ENCODE measurements around the gene BRCA2. TPM values are rescaled to one million over a fixed set of nuclear protein-coding genes. Genes with fewer than 3 reads are reported as not detected.
A peak's percentile ranks its signal among the peaks of the same experiment; 100 is the strongest.

The BRCA2 gene, protein sequence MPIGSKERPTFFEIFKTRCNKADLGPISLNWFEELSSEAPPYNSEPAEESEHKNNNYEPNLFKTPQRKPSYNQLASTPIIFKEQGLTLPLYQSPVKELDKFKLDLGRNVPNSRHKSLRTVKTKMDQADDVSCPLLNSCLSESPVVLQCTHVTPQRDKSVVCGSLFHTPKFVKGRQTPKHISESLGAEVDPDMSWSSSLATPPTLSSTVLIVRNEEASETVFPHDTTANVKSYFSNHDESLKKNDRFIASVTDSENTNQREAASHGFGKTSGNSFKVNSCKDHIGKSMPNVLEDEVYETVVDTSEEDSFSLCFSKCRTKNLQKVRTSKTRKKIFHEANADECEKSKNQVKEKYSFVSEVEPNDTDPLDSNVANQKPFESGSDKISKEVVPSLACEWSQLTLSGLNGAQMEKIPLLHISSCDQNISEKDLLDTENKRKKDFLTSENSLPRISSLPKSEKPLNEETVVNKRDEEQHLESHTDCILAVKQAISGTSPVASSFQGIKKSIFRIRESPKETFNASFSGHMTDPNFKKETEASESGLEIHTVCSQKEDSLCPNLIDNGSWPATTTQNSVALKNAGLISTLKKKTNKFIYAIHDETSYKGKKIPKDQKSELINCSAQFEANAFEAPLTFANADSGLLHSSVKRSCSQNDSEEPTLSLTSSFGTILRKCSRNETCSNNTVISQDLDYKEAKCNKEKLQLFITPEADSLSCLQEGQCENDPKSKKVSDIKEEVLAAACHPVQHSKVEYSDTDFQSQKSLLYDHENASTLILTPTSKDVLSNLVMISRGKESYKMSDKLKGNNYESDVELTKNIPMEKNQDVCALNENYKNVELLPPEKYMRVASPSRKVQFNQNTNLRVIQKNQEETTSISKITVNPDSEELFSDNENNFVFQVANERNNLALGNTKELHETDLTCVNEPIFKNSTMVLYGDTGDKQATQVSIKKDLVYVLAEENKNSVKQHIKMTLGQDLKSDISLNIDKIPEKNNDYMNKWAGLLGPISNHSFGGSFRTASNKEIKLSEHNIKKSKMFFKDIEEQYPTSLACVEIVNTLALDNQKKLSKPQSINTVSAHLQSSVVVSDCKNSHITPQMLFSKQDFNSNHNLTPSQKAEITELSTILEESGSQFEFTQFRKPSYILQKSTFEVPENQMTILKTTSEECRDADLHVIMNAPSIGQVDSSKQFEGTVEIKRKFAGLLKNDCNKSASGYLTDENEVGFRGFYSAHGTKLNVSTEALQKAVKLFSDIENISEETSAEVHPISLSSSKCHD (N-terminal part only)
- polyA plus RNA-seq (ENCODE audit: insufficient read length in 3 of 3) = 1 to 10 TPM; 7.3 to 9.6 (median 8.6) TPM

DNA sequence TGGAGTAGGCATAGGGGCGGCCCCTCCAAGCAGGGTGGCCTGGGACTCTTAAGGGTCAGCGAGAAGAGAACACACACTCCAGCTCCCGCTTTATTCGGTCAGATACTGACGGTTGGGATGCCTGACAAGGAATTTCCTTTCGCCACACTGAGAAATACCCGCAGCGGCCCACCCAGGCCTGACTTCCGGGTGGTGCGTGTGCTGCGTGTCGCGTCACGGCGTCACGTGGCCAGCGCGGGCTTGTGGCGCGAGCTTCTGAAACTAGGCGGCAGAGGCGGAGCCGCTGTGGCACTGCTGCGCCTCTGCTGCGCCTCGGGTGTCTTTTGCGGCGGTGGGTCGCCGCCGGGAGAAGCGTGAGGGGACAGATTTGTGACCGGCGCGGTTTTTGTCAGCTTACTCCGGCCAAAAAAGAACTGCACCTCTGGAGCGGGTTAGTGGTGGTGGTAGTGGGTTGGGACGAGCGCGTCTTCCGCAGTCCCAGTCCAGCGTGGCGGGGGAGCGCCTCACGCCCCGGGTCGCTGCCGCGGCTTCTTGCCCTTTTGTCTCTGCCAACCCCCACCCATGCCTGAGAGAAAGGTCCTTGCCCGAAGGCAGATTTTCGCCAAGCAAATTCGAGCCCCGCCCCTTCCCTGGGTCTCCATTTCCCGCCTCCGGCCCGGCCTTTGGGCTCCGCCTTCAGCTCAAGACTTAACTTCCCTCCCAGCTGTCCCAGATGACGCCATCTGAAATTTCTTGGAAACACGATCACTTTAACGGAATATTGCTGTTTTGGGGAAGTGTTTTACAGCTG, at the start of gene BRCA2, which contains the start of gene ZAR1L:
Gene BRCA2 (plus strand): TSS at position 271 of the 790 bp plus-strand sequence. CDS start 953 bp downstream, outside the sequence.
Gene ZAR1L (minus strand): TSS at position 126 of the 790 bp plus-strand sequence. CDS start 3,438 bp downstream, outside the sequence.
- DNase-seq (ENCODE audit: low read depth in 3 of 3, low spot score in 2 of 3) = peak; percentile 74 to 80 (median 74)

DNA sequence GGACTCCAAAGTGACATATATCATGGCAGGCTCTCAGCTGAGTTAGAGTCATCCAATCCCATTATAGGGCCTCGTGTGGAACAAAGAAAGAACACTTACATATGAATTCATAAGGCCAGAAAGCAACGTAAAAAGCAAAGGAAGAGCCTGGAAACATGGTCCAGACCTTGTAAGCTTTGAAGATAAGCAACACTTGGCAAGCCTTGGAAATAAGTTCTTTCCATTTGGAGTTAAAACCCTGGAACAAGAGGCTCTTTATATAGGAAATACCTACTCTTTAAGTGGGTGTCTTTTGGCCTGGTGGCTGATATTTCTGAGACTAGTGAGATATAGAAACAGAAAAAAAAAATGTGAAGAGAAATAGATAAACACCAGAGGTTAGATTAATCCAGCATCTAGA, 49.6 kb upstream of the BRCA2 start:
- no peak for DNase-seq (ENCODE audit: low read depth in 3 of 3, low spot score in 2 of 3)

DNA sequence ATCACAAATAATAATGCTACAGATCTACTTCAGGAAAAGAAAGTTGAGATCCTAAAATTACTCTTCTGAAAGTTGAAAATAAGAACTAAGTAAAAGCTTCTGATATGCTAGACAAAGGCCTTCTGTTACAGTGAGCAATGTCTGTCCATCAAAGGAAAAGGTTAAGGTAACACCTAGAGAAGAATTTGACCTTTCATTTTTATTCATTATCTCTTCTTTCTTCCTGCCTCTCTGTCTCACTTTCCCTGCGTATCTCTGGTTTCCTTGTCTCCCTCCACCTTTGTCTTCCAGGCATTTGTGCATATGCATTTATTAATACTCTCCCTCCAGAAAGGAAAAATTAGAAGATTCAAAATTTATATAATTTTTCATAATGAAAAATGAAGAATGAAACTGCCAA, 49.2 kb upstream of the BRCA2 start:
- DNase-seq (ENCODE audit: low read depth in 3 of 3, low spot score in 2 of 3) = no peak

DNA sequence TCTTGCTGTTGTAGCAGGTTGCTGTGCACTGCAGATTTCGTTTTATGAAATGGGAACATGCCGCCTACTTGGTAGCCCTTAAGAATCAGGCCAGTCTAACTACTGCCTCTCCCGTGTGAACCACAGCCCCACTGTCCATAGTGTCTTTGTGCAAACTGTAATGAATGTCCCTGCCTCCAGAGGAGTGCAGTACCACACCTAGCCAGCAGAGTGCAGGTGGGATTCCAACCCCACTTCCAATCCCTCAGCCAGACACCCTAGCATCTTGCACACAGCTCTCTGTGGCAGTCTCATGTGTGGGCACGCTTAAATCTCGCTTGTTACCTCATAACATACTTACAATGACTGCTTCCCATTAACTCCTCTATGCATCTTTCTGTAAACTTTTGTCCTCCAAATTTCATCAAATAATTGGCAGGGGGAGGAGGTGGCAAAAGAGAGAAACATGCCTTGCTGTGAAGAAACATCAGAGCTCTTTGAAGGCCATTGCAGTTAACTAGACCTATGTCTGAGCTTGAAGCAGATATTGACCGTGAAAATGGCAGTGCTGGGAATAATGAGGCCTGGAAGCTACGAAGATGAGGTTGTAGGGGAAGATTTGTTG, 47.4 kb upstream of the BRCA2 start:
- no peak for DNase-seq (ENCODE audit: low read depth in 3 of 3, low spot score in 2 of 3)

DNA sequence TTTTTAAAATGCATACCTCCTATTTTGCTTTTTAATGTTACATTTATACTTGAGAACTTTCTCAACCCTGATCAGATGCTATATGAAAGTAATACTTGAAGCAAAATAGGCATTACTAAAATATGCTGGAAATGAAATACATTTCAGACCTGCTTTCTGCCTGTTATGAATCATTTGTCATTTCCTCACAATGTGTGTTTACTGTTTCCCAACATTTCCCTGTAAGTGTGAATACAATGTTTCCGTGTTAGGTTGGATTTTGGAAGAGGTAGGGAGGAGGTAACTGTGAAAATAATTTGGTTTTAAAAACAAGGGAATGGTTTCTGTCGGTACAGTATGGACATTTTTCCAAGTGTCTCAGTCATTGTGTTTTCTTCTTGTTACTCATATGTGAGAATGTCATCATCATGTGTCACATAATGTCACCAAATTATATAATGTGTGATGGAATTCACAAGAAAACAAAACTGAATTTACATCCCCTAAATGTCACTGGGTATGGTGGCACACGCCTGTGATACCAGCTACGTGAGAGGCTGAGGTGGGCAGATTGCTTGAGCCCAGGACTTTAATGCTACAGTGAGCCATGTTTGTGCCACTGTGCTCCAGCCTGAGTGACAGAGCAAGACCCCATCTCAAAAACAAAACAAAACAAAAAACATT, 43.2 kb upstream of the BRCA2 start:
- DNase-seq (ENCODE audit: low read depth in 3 of 3, low spot score in 2 of 3) = no peak

DNA sequence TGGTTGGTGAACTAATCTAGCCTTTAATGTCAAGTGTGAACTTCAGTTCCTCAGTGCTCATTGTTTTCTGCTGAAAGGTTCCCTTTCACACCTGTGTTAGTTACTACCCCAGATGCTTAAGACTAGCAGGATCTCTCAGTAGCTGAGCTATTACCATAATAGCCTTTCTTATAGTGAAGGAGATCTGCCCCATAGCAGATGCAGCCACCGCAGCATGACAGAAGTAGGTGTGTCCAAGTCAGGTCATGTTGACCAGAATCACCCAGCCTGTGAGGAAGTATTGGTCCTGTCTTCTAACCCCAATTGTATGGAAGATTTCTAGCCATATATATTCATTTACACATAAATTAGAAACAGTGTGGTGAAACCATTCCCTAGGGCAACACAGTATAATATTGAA, 37.5 kb upstream of the BRCA2 start:
- DNase-seq (ENCODE audit: low read depth in 3 of 3, low spot score in 2 of 3) = no peak

DNA sequence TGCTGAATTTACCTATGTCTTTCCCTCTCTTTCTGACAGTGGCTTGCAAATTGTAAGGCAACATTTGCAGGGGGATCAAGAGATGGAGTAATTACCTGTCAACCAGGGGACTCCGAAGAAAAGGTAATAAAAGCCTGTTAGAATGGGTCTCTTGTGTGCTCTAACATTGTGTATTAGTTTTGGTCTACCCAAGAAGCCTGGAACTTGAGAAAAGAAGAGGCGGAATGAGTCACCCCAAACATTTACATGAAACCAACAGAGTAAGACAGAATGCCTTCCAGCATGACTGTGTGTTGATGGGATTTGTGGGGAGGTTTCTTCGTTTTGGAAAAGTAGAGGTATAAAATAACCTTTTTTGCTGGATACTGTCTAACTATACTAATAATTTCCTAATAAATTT, 36.9 kb upstream of the BRCA2 start:
- no peak for DNase-seq (ENCODE audit: low read depth in 3 of 3, low spot score in 2 of 3)

DNA sequence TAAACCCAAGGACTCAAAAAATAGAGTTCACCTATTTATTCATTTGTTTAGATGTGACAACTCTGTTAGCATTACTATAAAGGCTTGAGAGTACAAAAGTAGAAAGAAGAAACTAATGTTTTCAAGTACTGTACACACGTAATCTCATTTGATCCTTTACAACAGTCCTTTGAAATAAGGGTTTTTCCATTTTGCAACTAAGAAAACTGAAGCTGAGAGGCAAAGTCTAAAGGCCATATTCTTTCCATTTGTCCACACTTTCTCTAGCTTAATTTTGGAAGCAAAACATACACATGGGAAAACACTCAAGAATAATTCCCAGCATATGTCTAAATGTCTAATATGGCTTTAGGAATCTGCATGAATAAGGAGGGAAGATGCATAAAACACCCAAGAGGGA, 34.2 kb upstream of the BRCA2 start:
- DNase-seq (ENCODE audit: low read depth in 3 of 3, low spot score in 2 of 3) = no peak

DNA sequence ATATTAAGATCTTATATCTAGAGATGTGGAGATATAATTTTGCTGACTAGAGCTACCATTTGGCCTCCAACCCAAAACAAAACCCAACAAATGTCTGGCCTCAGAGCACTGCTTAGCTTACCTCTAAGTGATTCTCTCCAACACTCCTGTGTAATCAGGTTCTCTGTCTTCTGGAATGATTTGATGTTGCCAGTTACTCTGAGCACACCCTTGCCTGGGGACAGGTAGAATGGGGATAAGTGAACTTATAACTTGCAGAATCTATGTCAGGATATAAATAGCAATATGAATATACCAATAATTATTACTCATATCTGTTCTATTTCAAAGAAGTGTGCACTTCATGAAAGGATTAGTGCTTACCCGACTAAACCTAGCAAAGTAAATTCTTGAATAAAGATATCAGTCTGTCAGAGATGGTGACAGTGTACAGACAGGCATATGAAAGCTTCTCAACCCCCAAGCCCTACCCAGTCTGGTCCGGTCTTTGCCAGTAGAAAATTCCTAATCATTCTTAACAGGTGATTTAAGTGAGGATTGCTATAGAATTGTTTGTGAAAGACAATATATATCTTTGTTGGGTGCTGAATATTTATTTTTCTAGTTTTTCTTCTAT, 33.1 kb upstream of the BRCA2 start:
- no peak for DNase-seq (ENCODE audit: low read depth in 3 of 3, low spot score in 2 of 3)

DNA sequence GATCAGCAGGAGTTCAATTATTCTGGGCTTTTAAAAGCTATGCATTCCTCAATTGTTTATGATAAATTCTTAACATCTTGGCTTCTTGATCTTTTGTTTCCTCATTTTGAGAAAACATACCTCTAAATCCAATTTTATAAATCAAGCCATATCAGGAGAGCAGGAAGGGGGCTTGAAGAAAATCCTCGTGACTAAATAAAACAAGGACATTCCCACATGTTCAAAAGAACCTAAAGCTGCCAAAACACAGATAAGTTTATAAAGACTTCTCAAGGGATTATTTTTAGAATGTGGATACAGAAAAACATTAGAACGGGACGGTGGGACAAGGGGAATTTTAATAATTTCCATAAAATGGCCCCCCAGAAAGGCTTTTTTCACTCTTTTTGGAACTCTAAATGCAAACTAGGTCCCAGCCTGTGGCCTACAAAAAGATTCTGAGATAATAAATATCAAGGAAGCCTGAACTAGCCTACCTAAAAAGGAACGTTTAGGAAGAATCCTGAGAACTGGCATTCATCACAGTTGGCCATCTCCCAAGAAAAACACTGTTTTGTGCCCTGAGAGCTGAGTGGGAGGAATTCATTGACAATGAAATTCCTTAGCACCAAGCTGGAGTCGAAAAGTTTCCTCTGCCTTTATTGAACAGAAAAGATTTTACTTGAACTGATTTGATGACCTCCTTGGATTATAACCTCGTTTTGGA, 30.2 kb upstream of the BRCA2 start:
- peak in 2 of 3 donors; percentile 47 to 61 for DNase-seq (ENCODE audit: low read depth in 3 of 3, low spot score in 2 of 3)

DNA sequence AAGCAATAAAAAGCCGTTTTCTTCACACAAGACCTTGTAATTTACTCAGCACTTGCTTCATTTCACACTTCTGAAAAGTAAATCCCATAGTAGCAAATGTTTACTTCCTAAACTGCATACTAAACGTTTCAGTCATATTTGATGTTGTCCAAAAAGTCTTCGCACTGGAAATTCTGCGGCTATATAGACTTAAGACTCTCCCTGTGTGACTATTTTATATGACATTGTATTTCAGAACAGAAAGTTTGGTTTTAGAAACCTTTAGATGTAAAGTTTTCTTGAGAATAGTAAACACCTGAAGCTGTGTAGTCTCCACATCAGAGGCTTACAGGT, 29.7 kb upstream of the BRCA2 start:
- DNase-seq (ENCODE audit: low read depth in 3 of 3, low spot score in 2 of 3) = no peak

DNA sequence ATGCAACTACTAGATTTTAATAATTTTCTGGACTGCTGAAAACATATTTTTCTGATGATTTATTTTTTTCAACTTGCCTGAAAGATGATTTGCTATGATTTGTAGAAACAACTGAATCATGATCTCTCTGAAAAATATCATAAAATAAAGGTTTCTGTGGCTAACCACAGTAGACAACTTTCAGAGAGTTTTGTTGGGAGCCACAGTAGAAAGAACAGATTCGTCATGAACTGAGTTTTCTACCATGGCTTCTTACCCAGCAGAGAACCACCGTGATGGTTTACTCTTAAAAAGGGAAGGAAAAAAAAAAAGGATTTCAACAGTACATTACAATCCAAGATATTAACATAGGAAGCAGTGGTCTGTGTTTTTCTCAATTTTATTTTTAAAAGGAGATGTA, 18.1 kb upstream of the BRCA2 start:
- DNase-seq (ENCODE audit: low read depth in 3 of 3, low spot score in 2 of 3) = no peak

DNA sequence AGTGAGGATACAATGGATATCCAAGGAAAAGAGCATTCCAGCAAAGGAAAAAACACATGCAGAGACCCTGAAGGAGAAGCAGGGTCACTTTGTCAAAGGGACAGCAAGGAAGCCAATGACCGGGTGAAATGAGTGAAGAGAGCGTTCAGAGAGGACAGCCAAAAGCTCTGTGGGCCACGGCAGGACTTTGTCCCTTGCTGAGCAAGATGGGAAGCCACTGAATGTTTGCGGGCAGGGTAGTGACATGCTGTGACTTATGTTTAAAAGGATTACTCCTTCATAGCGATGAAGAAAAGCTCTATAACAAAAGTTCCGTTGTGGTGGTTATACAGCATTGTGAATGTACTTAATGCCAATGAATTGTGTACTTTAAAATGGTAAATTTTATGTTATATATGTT, 16.6 kb upstream of the BRCA2 start:
- no peak for DNase-seq (ENCODE audit: low read depth in 3 of 3, low spot score in 2 of 3)

DNA sequence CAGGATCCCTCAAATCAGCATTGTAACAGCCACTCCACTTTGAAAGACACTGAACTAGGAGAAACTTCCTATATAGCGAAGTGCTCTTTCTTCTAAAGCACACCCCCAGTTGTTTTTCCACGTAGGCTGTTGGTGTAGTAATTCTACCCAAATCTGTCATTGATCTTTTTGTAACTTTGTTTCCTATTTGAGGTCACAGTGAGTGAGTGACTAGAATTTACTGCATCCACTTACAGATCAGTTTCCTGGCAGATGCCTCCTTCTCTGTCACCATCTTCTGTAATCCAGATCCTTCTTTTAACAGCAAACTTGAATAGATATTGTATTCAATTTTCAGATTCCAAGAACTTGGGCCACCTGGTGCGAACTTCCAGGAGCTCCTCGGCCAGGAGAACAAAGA, 15.4 kb upstream of the BRCA2 start:
- no peak for DNase-seq (ENCODE audit: low read depth in 3 of 3, low spot score in 2 of 3)

DNA sequence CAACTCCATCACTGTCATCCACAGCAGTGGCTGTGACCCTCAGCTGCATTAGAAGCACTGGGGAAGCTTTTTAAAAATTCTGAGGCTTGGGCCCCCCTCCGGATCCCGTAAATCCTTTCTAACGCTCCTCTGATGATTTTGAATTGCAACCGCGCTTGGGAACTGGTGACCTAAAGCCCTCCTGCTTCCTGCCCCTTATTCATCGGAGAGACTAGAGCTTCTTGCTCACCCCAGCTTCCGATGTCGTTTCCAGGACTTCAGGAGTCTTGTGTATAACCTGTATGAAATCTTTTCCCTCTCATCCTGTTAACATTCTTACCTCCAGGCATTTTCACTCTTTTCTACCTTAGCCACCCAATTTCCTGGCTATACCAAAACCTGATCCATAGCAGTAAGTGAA, 14.9 kb upstream of the BRCA2 start:
- DNase-seq (ENCODE audit: low read depth in 3 of 3, low spot score in 2 of 3) = no peak

DNA sequence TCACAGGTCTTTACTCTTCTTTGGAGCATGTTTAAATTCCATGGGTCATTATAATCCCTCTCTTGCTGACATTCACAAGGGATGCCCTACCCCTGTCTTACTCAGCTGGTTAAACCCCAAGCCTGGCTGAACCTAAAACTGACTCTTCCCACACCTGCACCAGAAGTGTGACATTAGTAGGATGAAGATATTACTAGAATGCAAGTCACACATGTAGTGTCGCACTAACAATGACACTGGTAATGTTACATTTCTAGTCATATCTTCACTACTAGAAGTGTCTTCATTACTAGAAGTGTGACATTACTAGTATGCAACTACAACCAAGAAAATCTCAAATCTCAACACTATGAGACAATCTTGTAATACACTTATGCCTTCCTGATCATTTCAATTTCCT, 14.4 kb upstream of the BRCA2 start:
- DNase-seq (ENCODE audit: low read depth in 3 of 3, low spot score in 2 of 3) = no peak

DNA sequence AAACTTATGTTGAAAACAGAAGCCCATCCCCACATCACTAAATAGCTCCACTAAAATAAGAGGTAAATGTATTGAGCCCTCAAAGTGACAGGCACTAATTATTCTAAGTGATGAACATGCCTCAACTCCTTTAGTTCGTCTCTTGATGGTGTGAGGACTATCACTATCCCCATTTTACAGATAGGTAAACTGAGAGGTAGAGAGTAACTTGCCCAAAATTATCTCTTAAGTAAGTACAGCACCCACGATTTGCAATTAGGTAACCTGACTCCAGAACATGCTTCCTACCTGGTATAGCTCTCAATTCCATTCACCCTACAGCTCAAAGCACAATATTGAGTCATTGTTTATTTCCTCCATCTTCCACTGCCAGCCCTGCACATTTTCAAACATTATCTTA, 12.8 kb upstream of the BRCA2 start:
- no peak for DNase-seq (ENCODE audit: low read depth in 3 of 3, low spot score in 2 of 3)

DNA sequence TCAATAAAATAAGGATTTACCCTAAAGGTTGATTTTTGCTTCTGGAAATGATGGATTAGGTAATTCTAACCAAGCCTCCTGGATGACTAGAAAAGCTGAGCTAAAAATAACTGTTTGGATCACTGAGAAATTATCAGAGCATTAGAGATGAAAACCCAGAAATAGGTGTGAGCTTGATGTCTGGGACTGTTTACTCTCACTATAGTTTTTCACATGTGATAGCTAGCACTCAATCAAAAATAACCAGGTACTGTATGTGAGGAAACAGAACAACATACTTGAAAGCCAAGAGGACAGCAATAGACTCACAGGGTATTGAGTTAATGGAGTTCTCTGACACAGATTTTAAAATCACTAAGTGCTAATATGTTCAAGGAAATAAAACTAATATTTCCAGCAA, 9.7 kb upstream of the BRCA2 start:
- no peak for DNase-seq (ENCODE audit: low read depth in 3 of 3, low spot score in 2 of 3)

All from right renal cortex interstitium (tissue), 3 donors.